H9 (cell line): ENCODE results near the gene TLX2. TPM values are rescaled to one million over a fixed set of nuclear protein-coding genes. Genes with fewer than 3 reads are reported as not detected.
A peak's percentile ranks its signal among the peaks of the same experiment; 100 is the strongest.

Experiments used
- DNase-seq: peaks from one replicate; pipeline ENCODE4 v3.0.0-alpha.2; 2017
- H2AFZ ChIP-seq: one replicate; pipeline ENCODE4 v1.6.1; 2013; ENCODE audit warnings: mild to moderate bottlenecking, low read length, control low read depth, moderate library complexity
- H2AK5ac ChIP-seq: 2 replicates; pipeline ENCODE4 v1.6.1; 2013; ENCODE audit warnings: low read length, control low read depth, mixed read lengths; ENCODE audit not compliant: insufficient read length
- H2BK120ac ChIP-seq: one replicate; pipeline ENCODE4 v1.6.1; 2013; ENCODE audit warnings: low read depth, mild to moderate bottlenecking, low read length, control low read depth, inconsistent platforms; ENCODE audit not compliant: poor library complexity, severe bottlenecking
- H2BK12ac ChIP-seq: 2 replicates; pipeline ENCODE4 v1.6.1; 2013; ENCODE audit warnings: low read length, control low read depth, mixed read lengths, low read depth; ENCODE audit not compliant: insufficient read length
- H2BK15ac ChIP-seq: 2 replicates; pipeline ENCODE4 v1.6.1; 2013; ENCODE audit warnings: low read depth, low read length, control low read depth
- H2BK20ac ChIP-seq: one replicate; pipeline ENCODE4 v1.6.1; 2013; ENCODE audit warnings: low read depth, mild to moderate bottlenecking, low read length, control low read depth, inconsistent platforms; ENCODE audit not compliant: poor library complexity, severe bottlenecking
- H2BK5ac ChIP-seq: 2 replicates; pipeline ENCODE4 v1.6.1; 2013; ENCODE audit warnings: low read length, control low read depth, mixed read lengths; ENCODE audit not compliant: insufficient read length
- H3K14ac ChIP-seq: 2 replicates; pipeline ENCODE4 v1.6.1; 2013; ENCODE audit warnings: low read length, control low read depth; ENCODE audit not compliant: insufficient read depth
- H3K18ac ChIP-seq: 2 replicates; pipeline ENCODE4 v1.6.1; 2013; ENCODE audit warnings: low read depth, mild to moderate bottlenecking, mixed read lengths, low read length, control low read depth; ENCODE audit not compliant: insufficient read length
- H3K23ac ChIP-seq: 2 replicates; pipeline ENCODE4 v1.6.1; 2013; ENCODE audit warnings: low read length, control low read depth, mixed read lengths, low read depth; ENCODE audit not compliant: insufficient read length
- H3K23me2 ChIP-seq: 2 replicates; pipeline ENCODE4 v1.6.1; 2013; ENCODE audit warnings: low read depth, mild to moderate bottlenecking, mixed read lengths, low read length, control low read depth; ENCODE audit not compliant: insufficient read length, poor library complexity, severe bottlenecking
- H3K27ac ChIP-seq: 2 replicates; pipeline ENCODE4 v1.5.1; 2013; ENCODE audit warnings: low read length, control low read depth, mixed read lengths, low read depth; ENCODE audit not compliant: insufficient read length
- H3K27me3 ChIP-seq: 2 replicates; pipeline ENCODE4 v1.6.1; 2013; ENCODE audit warnings: low read length, control low read depth, inconsistent platforms; ENCODE audit not compliant: insufficient read depth
- H3K4ac ChIP-seq: 2 replicates; pipeline ENCODE4 v1.6.1; 2013; ENCODE audit warnings: low read depth, mild to moderate bottlenecking, control low read depth, inconsistent platforms, low read length, moderate library complexity
- H3K4me1 ChIP-seq: 2 replicates; pipeline ENCODE4 v1.6.1; 2013; ENCODE audit warnings: low read length, control low read depth, inconsistent platforms; ENCODE audit not compliant: insufficient read depth
- H3K4me2 ChIP-seq: 2 replicates; pipeline ENCODE4 v1.6.1; 2013; ENCODE audit warnings: low read length, control low read depth, mixed read lengths; ENCODE audit not compliant: insufficient read length, insufficient read depth
- H3K56ac ChIP-seq: 2 replicates; pipeline ENCODE4 v1.6.1; 2013; ENCODE audit warnings: low read depth, mild to moderate bottlenecking, mixed read lengths, low read length, control low read depth; ENCODE audit not compliant: insufficient read length
- H3K79me1 ChIP-seq: 2 replicates; pipeline ENCODE4 v1.6.1; 2013; ENCODE audit warnings: low read depth, mild to moderate bottlenecking, moderate library complexity, low read length, control low read depth, inconsistent platforms; ENCODE audit not compliant: insufficient read depth, poor library complexity, severe bottlenecking
- H3K79me2 ChIP-seq: 2 replicates; pipeline ENCODE4 v1.6.1; 2013; ENCODE audit warnings: low read length, control low read depth, inconsistent platforms; ENCODE audit not compliant: insufficient read depth
- H3K9ac ChIP-seq: 2 replicates; pipeline ENCODE4 v1.6.1; 2013; ENCODE audit warnings: low read length, control low read depth, mixed read lengths; ENCODE audit not compliant: insufficient read length; ENCODE audit errors: extremely low read depth
- H3K9me3 ChIP-seq: one replicate; pipeline ENCODE4 v1.6.1; 2013; ENCODE audit warnings: low read depth, low read length, inconsistent platforms; ENCODE audit not compliant: control insufficient read depth
- H3T11ph ChIP-seq: one replicate; pipeline ENCODE4 v1.6.1; 2013; ENCODE audit warnings: mild to moderate bottlenecking, low read length, control low read depth, inconsistent platforms
- H4K20me1 ChIP-seq: one replicate; pipeline ENCODE4 v1.6.1; 2013; ENCODE audit not compliant: control insufficient read depth, insufficient read length, insufficient read depth
- H4K5ac ChIP-seq: 2 replicates; pipeline ENCODE4 v1.6.1; 2013; ENCODE audit warnings: low read depth, mild to moderate bottlenecking, mixed read lengths, low read length, control low read depth; ENCODE audit not compliant: insufficient read length
- H4K8ac ChIP-seq: replicated peaks from 2 replicates; pipeline ENCODE4 v1.6.1; 2013; ENCODE audit warnings: low read length, control low read depth, mixed read lengths, low read depth; ENCODE audit not compliant: insufficient read length
- H4K91ac ChIP-seq: 2 replicates; pipeline ENCODE4 v1.6.1; 2013; ENCODE audit warnings: low read depth, mild to moderate bottlenecking, moderate library complexity, mixed read lengths, low read length, control low read depth; ENCODE audit not compliant: insufficient read length
- H3K27ac Mint-ChIP-seq, 3 experiments: 2 replicates in 2 of 3; 3 replicates in 1 of 3; pipeline ENCODE4 v1.8.0; 2020 to 2021; ENCODE audit warnings: mixed read lengths in 3 of 3, mild to moderate bottlenecking in 1 of 3, moderate library complexity in 1 of 3
- H3K27me3 Mint-ChIP-seq: 2 replicates; pipeline ENCODE4 v1.8.0; 2021; ENCODE audit warnings: low read depth, mild to moderate bottlenecking, moderate library complexity, mixed read lengths
- H3K36me3 Mint-ChIP-seq, 3 experiments: 2 replicates in 2 of 3; 3 replicates in 1 of 3; pipeline ENCODE4 v1.8.0; 2020 to 2021; ENCODE audit warnings: low read depth in 3 of 3, mixed read lengths in 3 of 3; ENCODE audit not compliant: insufficient read depth in 1 of 3
- H3K4me1 Mint-ChIP-seq, 2 experiments: 2 replicates each; pipeline ENCODE4 v1.8.0; 2020; ENCODE audit warnings: mixed read lengths in 2 of 2
- H3K4me3 Mint-ChIP-seq, 2 experiments: 2 replicates in 1 of 2; 3 replicates in 1 of 2; pipeline ENCODE4 v1.8.0; 2020 to 2021; ENCODE audit warnings: mild to moderate bottlenecking in 2 of 2, mixed read lengths in 2 of 2, moderate library complexity in 1 of 2
- H3K9me3 Mint-ChIP-seq, 2 experiments: 2 replicates in 1 of 2; 3 replicates in 1 of 2; pipeline ENCODE4 v1.8.0; 2020; ENCODE audit warnings: mild to moderate bottlenecking in 2 of 2, mixed read lengths in 2 of 2, moderate library complexity in 1 of 2
- CTCF ChIP-seq: fragments of 200-600 bp; sonication (generic); conservative IDR thresholded peaks from 3 replicates; pipeline ENCODE4 v1.8.0; 2021; ENCODE audit warnings: antibody characterized with exemption, mild to moderate bottlenecking
- total RNA-seq: library from RNA; stranded (reverse); gene quantifications from 2 replicates; pipeline ENCODE4 v1.2.1, GENCODE V29; 2021

The TLX2 gene
- total RNA-seq, 1 experiment from 2014 or later: 0.20 TPM

GRCh38 chr2:74500578-74500946, 13.7 kb upstream of the TLX2 start:
- H3T11ph ChIP-seq: no peak overlapping the region
- H3K79me1 ChIP-seq: no peaks in the 10 kb centered on the region
- Mint-ChIP-seq H3K27me3 (peaks cover 99% of the 10 kb centered on the region), H3K4me3 (peak overlapping the region in 1 of 2 experiments; percentile 70; a peak in 2 of 5 replicates), H3K9me3 (peaks cover 2 to 5% of the 10 kb centered on the region in 2 experiments; a peak in 3 of 5 replicates), H3K27ac (no peak overlapping the region; a peak in 1 of 7 replicates), H3K4me1 (peaks cover 52 to 64% of the 10 kb centered on the region in 2 experiments), H3K36me3 (peaks cover 13 to 20% (median 18%) of the 10 kb centered on the region in 3 experiments)
- no peak overlapping the region for H4K5ac ChIP-seq
- no peak overlapping the region for H2BK120ac ChIP-seq
- no peak overlapping the region for H3K14ac ChIP-seq
- no peak overlapping the region for H3K4me2 ChIP-seq
- peaks cover 2% of the 10 kb centered on the region; the same call in 1 of the 2 replicates for H3K4me1 ChIP-seq
- TF ChIP-seq CTCF: no peak
- H3K9ac ChIP-seq: no peak overlapping the region
- no peak overlapping the region for H2BK12ac ChIP-seq
- no peaks in the 10 kb centered on the region for H3K9me3 ChIP-seq
- no peaks in the 10 kb centered on the region for H3K79me2 ChIP-seq
- no peak overlapping the region for H2BK15ac ChIP-seq
- H2AFZ ChIP-seq: no peak overlapping the region
- H3K23ac ChIP-seq: no peak overlapping the region
- H3K27ac ChIP-seq: no peak overlapping the region
- no peak overlapping the region for H2BK20ac ChIP-seq
- H2BK5ac ChIP-seq: no peak overlapping the region
- DNase-seq: no peak
- H4K8ac ChIP-seq: no peak overlapping the region
- peaks cover 95% of the 10 kb centered on the region for H3K27me3 ChIP-seq
- peaks cover 41% of the 10 kb centered on the region for H3K23me2 ChIP-seq
- H3K4ac ChIP-seq: no peak overlapping the region
- no peaks in the 10 kb centered on the region for H4K20me1 ChIP-seq
- H4K91ac ChIP-seq: no peak overlapping the region
- H3K56ac ChIP-seq: no peak overlapping the region
- H3K18ac ChIP-seq: no peak overlapping the region
- no peak overlapping the region for H2AK5ac ChIP-seq
